ENCODE data around the gene TEKT1. TPM values are rescaled to one million over a fixed set of nuclear protein-coding genes. Genes with fewer than 3 reads are reported as not detected.
A peak's percentile ranks its signal among the peaks of the same experiment; 100 is the strongest.
"Not testable (repeated sequence)": the region's sequence is repeated elsewhere in the genome, so short reads cannot be mapped to it uniquely, and the experiment has no call there.

TEKT1 gene
- total and polyA plus RNA-seq, 3 donors from 2014 or later, result 7.0 to 61.3 (median 15.6) TPM

GRCh38 chr17:6843241-6843880, 11.8 kb upstream of the TEKT1 start:
- H3K27me3 ChIP-seq, result no peaks in the 10 kb centered on the region
- no peak for DNase-seq
- H3K9me3 ChIP-seq, result no peaks in the 10 kb centered on the region
- no peak overlapping the region for H3K27ac ChIP-seq
- no peak overlapping the region for H3K4me3 ChIP-seq
- H3K36me3 ChIP-seq (ENCODE audit: low read depth, missing control alignments), result no peaks in the 10 kb centered on the region
- no peaks in the 10 kb centered on the region for H3K4me1 ChIP-seq
- peak; percentile 23 to 57 (median 37) for TF ChIP-seq CTCF (IDR thresholded peaks at IDR 0.05)
- TF ChIP-seq POLR2A (IDR thresholded peaks at IDR 0.05), result no peak
- intact Hi-C loops (cut with DNase I; ENCODE audit: low total_unique reads), result no loop called here
- WGBS, 2 donors, result 31 to 33% methylated on average over 7 of the region's 7 CpGs

- intact Hi-C loops (cut with DNase I; ENCODE audit: low total_unique reads); H3K27me3 ChIP-seq: not testable (repeated sequence)
These were observed 10.2 kb upstream of the TEKT1 start for GRCh38 chr17:6841769-6842168.

GRCh38 chr17:6830383-6830986, 1.0 kb downstream of the TEKT1 start:
- no peaks in the 10 kb centered on the region for H3K27me3 ChIP-seq
- H3K9me3 ChIP-seq, result no peaks in the 10 kb centered on the region
- TF ChIP-seq POLR2A (IDR thresholded peaks at IDR 0.05), result no peak
- TF ChIP-seq CTCF (IDR thresholded peaks at IDR 0.05), result no peak
- H3K4me3 ChIP-seq, result no peak overlapping the region
- intact Hi-C loops (cut with DNase I; ENCODE audit: low total_unique reads), result no loop called here
- H3K4me1 ChIP-seq, result no peaks in the 10 kb centered on the region
- no peak overlapping the region for H3K27ac ChIP-seq
- DNase-seq, result no peak
- WGBS, 2 donors, result 69 to 75% methylated on average over 7 of the region's 7 CpGs
- H3K36me3 ChIP-seq (ENCODE audit: low read depth, missing control alignments), result no peaks in the 10 kb centered on the region

More at GRCh38 chr17:6841769-6842168, 10.2 kb upstream of the TEKT1 start:
- not testable (repeated sequence) for H3K36me3 ChIP-seq (ENCODE audit: low read depth, missing control alignments); H3K4me1 ChIP-seq; H3K27ac ChIP-seq; DNase-seq; H3K9me3 ChIP-seq; H3K4me3 ChIP-seq
- 50 to 52% methylated on average over 9 to 11 of the region's 14 CpGs for WGBS, 2 donors

GRCh38 chr17:6823011-6823442, 8.5 kb downstream of the TEKT1 start:
- no peaks in the 10 kb centered on the region for H3K36me3 ChIP-seq (ENCODE audit: low read depth, missing control alignments)
- H3K27me3 ChIP-seq, result no peaks in the 10 kb centered on the region
- H3K4me3 ChIP-seq, result no peak overlapping the region
- no peak overlapping the region for H3K27ac ChIP-seq
- no peaks in the 10 kb centered on the region for H3K9me3 ChIP-seq
- no peak for DNase-seq
- H3K4me1 ChIP-seq, result no peaks in the 10 kb centered on the region
- no peak for TF ChIP-seq CTCF (IDR thresholded peaks at IDR 0.05)
- TF ChIP-seq POLR2A (IDR thresholded peaks at IDR 0.05), result no peak
- intact Hi-C loops (cut with DNase I; ENCODE audit: low total_unique reads), result no loop called here

- no peak for DNase-seq
- Histone ChIP-seq H3K9me3 (no peaks in the 10 kb centered on the region), H3K27ac (no peak overlapping the region), H3K4me1 (no peaks in the 10 kb centered on the region), H3K27me3 (no peaks in the 10 kb centered on the region), H3K36me3 (ENCODE audit: low read depth, missing control alignments) (no peaks in the 10 kb centered on the region), H3K4me3 (no peak overlapping the region)
- intact Hi-C loops (cut with DNase I; ENCODE audit: low total_unique reads), result no loop called here
- TF ChIP-seq CTCF (IDR thresholded peaks at IDR 0.05) (no peak), POLR2A (IDR thresholded peaks at IDR 0.05) (no peak)
- 85 to 89% methylated on average over 3 of the region's 3 CpGs for WGBS, 2 donors
These were observed 12.6 kb downstream of the TEKT1 start for GRCh38 chr17:6818938-6819337.

- WGBS, 2 donors, result 85 to 86% methylated on average over 3 of the region's 3 CpGs
- H3K4me1 ChIP-seq; intact Hi-C loops (cut with DNase I; ENCODE audit: low total_unique reads): not testable (repeated sequence)
These were observed 15.2 kb downstream of the TEKT1 start for GRCh38 chr17:6816368-6816767.

More at GRCh38 chr17:6816368-6816767, 15.2 kb downstream of the TEKT1 start:
- H3K27me3 ChIP-seq; H3K9me3 ChIP-seq; H3K27ac ChIP-seq; H3K4me3 ChIP-seq; H3K36me3 ChIP-seq (ENCODE audit: low read depth, missing control alignments); DNase-seq: not testable (repeated sequence)

Data from testis (tissue), 3 donors.